GM13976 (cell line): Measurements from ENCODE around the gene MAML2.

ENCODE experiments used
- DNase-seq: peaks from one replicate; pipeline ENCODE4 v3.0.0; 2012; ENCODE audit warnings: low spot score
- CTCF ChIP-seq: IDR thresholded peaks from 2 replicates; pipeline ENCODE4 v1.5.1; 2012; ENCODE audit warnings: borderline replicate concordance, mild to moderate bottlenecking; ENCODE audit not compliant: insufficient read depth; ENCODE audit errors: extremely low read depth, missing control alignments, control extremely low read depth
- in situ Hi-C: fragments of 300-500 bp; cut with MboI; formaldehyde crosslinking; loops from one replicate; pipeline ENCODE4 v1.12.0; 2022; ENCODE audit warnings: low sequenced_read_pairs, mixed read lengths, inconsistent platforms; ENCODE audit not compliant: unreplicated experiment

MAML2 gene

GRCh38 chr11:96001037-96001436 lies 342.0 kb downstream of the MAML2 start:
- no peak for DNase-seq
- in situ Hi-C loops: no loop called here
- no peak for TF ChIP-seq CTCF

GRCh38 chr11:95999711-96000406 lies 343.1 kb downstream of the MAML2 start:
- no peak for TF ChIP-seq CTCF
- DNase-seq: no peak
- in situ Hi-C loops: no loop called here

- TF ChIP-seq CTCF: no peak
- DNase-seq: no peak
- in situ Hi-C loops: no loop called here
These were observed 346.3 kb downstream of the MAML2 start for GRCh38 chr11:95996621-95997235.

GRCh38 chr11:95994329-95994728 lies 348.7 kb downstream of the MAML2 start:
- in situ Hi-C loops: no loop called here
- no peak for DNase-seq

GRCh38 chr11:95993438-95994298 lies 349.3 kb downstream of the MAML2 start:
- no peak for DNase-seq
- in situ Hi-C loops: no loop called here
- no peak for TF ChIP-seq CTCF

More at GRCh38 chr11:95994329-95994728, 348.7 kb downstream of the MAML2 start:
- no peak for TF ChIP-seq CTCF

- in situ Hi-C loops: no loop called here
- DNase-seq: no peak
- TF ChIP-seq CTCF: no peak
These were observed 351.4 kb downstream of the MAML2 start for GRCh38 chr11:95991545-95991944.
